Measurements from ENCODE around the gene METAP1D. TPM values are rescaled to one million over a fixed set of nuclear protein-coding genes. Genes with fewer than 3 reads are reported as not detected.

METAP1D gene
- total RNA-seq, 1 experiment from 2014 or later, result 15.8 TPM

DNA sequence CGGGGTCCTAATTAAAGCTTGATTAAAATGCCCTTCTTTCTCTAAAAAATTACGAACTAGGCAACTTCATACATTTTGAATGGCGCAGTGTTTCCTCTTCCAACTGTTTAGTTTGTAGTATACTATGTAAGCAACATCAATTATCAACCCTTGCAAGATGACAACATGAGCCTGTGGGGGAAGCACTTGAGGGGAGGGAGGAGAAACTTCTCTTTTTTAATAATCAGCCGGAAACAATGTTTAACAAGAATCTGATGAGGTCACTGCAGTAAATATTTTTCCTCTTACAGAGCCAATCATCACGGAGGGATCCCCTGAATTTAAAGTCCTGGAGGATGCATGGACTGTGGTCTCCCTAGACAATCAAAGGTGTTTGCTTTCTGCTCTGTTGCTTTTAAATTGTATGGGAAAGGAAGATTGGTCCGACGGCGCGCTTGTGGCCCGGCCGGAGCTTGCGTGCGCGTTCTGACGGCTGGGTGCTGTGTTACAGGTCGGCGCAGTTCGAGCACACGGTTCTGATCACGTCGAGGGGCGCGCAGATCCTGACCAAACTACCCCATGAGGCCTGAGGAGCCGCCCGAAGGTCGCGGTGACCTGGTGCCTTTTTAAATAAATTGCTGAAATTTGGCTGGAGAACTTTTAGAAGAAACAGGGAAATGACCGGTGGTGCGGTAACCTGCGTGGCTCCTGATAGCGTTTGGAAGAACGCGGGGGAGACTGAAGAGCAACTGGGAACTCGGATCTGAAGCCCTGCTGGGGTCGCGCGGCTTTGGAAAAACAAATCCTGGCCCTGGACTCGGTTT is 80.3 kb downstream of the METAP1D start:
- ATAC-seq (no peak), DNase-seq (ENCODE audit: low read depth, low spot score) (no peak)
- H3K9ac ChIP-seq (ENCODE audit: low read length), result no peak overlapping the region
- no peaks in the 10 kb centered on the region for H3K79me2 ChIP-seq (ENCODE audit: insufficient read depth, low read length)
- ChIA-PET RAD21 (ENCODE audit: low non-redundant PET in 1 of 2, low total read pairs in 2 of 2, uncharacterized antibody in 2 of 2, unreplicated experiment in 2 of 2) (no interaction called here), CTCF (no interaction called here), POLR2A (interaction anchor here (0.7 kb wide), 1 partner anchor 56 kb away, joined by 3 read pairs; no protein-coding TSS in a partner anchor)
- H3K36me3 ChIP-seq (ENCODE audit: control insufficient read depth in 1 of 2, insufficient read depth in 2 of 2, low read length in 2 of 2), result no peaks in the 10 kb centered on the region
- no peak overlapping the region for H3K4me3 ChIP-seq (replicated peaks in 1 of 2; ENCODE audit: low read depth in 1 of 2, low read length in 2 of 2)
- no peaks in the 10 kb centered on the region for H3K9me3 ChIP-seq (ENCODE audit: control insufficient read depth in 1 of 2, insufficient read depth in 1 of 2, low read depth in 1 of 2, low read length in 2 of 2)
- H3K4me1 ChIP-seq (ENCODE audit: control insufficient read depth in 1 of 2, insufficient read depth in 2 of 2, low read length in 2 of 2), result peaks cover 0 to 11% of the 10 kb centered on the region in 2 experiments; a peak in 1 of 4 replicates
- intact Hi-C loops (cut with micrococcal nuclease), result no loop called here
- no peak overlapping the region for H3K27ac ChIP-seq (ENCODE audit: low read depth, low read length)
- no peak overlapping the region for H2AFZ ChIP-seq (ENCODE audit: low read depth, low read length, poor library complexity, severe bottlenecking)
- TF ChIP-seq EGR1 (IDR thresholded peaks at IDR 0.05; ENCODE audit: low read depth) (no peak), ZFX (IDR thresholded peaks at IDR 0.05) (no peak), POLR2A (IDR thresholded peaks at IDR 0.05; ENCODE audit: borderline replicate concordance, extremely low read depth, insufficient read depth, insufficient read length) (no peak), FOSL1 (IDR thresholded peaks at IDR 0.05; ENCODE audit: low read depth) (no peak), CEBPB (IDR thresholded peaks at IDR 0.05; ENCODE audit: low read depth) (no peak), YY1 (IDR thresholded peaks at IDR 0.05; ENCODE audit: extremely low read depth, insufficient replicate concordance, low read depth, low read length) (no peak), RAD21 (IDR thresholded peaks at IDR 0.05; ENCODE audit: low read depth) (no peak), TCF7L2 (IDR thresholded peaks at IDR 0.05; ENCODE audit: borderline replicate concordance, extremely low read depth, insufficient read depth, insufficient read length) (no peak), SRF (IDR thresholded peaks at IDR 0.05; ENCODE audit: low read depth) (no peak), CBX3 (IDR thresholded peaks at IDR 0.05; ENCODE audit: low read depth) (no peak)
- TF ChIP-seq, protein P1, sequence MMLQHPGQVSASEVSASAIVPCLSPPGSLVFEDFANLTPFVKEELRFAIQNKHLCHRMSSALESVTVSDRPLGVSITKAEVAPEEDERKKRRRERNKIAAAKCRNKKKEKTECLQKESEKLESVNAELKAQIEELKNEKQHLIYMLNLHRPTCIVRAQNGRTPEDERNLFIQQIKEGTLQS (IDR thresholded peaks at IDR 0.05), result no peak
- TF ChIP-seq, protein P2, sequence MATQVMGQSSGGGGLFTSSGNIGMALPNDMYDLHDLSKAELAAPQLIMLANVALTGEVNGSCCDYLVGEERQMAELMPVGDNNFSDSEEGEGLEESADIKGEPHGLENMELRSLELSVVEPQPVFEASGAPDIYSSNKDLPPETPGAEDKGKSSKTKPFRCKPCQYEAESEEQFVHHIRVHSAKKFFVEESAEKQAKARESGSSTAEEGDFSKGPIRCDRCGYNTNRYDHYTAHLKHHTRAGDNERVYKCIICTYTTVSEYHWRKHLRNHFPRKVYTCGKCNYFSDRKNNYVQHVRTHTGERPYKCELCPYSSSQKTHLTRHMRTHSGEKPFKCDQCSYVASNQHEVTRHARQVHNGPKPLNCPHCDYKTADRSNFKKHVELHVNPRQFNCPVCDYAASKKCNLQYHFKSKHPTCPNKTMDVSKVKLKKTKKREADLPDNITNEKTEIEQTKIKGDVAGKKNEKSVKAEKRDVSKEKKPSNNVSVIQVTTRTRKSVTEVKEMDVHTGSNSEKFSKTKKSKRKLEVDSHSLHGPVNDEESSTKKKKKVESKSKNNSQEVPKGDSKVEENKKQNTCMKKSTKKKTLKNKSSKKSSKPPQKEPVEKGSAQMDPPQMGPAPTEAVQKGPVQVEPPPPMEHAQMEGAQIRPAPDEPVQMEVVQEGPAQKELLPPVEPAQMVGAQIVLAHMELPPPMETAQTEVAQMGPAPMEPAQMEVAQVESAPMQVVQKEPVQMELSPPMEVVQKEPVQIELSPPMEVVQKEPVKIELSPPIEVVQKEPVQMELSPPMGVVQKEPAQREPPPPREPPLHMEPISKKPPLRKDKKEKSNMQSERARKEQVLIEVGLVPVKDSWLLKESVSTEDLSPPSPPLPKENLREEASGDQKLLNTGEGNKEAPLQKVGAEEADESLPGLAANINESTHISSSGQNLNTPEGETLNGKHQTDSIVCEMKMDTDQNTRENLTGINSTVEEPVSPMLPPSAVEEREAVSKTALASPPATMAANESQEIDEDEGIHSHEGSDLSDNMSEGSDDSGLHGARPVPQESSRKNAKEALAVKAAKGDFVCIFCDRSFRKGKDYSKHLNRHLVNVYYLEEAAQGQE (IDR thresholded peaks at IDR 0.05; ENCODE audit: low read depth), result no peak
- TF ChIP-seq, protein P3, sequence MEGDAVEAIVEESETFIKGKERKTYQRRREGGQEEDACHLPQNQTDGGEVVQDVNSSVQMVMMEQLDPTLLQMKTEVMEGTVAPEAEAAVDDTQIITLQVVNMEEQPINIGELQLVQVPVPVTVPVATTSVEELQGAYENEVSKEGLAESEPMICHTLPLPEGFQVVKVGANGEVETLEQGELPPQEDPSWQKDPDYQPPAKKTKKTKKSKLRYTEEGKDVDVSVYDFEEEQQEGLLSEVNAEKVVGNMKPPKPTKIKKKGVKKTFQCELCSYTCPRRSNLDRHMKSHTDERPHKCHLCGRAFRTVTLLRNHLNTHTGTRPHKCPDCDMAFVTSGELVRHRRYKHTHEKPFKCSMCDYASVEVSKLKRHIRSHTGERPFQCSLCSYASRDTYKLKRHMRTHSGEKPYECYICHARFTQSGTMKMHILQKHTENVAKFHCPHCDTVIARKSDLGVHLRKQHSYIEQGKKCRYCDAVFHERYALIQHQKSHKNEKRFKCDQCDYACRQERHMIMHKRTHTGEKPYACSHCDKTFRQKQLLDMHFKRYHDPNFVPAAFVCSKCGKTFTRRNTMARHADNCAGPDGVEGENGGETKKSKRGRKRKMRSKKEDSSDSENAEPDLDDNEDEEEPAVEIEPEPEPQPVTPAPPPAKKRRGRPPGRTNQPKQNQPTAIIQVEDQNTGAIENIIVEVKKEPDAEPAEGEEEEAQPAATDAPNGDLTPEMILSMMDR (IDR thresholded peaks at IDR 0.05 in 2 of 3, conservative IDR thresholded peaks at IDR 0.05 in 1 of 3; ENCODE audit: borderline replicate concordance in 1 of 3, insufficient read depth in 1 of 3, low read depth in 2 of 3, low read length in 2 of 3), result no peak
- TF ChIP-seq, protein P4, sequence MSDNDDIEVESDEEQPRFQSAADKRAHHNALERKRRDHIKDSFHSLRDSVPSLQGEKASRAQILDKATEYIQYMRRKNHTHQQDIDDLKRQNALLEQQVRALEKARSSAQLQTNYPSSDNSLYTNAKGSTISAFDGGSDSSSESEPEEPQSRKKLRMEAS (IDR thresholded peaks at IDR 0.05), result no peak
- no TSS peak for BruUV-seq (replicated peaks)
- no peaks in the 10 kb centered on the region for H3K27me3 ChIP-seq (ENCODE audit: insufficient read depth, low read length)
- no peaks in the 10 kb centered on the region for H3K9me2 ChIP-seq (ENCODE audit: insufficient read depth)
- H4K20me1 ChIP-seq (ENCODE audit: insufficient read depth), result no peaks in the 10 kb centered on the region
- no peak overlapping the region for H3K4me2 ChIP-seq (ENCODE audit: low read length)

Measured in HCT116 (cell line).